SU-DHL-6 (cell line): Measurements from ENCODE around the gene PPIL6.

Experiments used
- EZH2phosphoT487 ChIP-seq: fragments of 200-600 bp; sonication (generic), shearing (Covaris generic); conservative IDR thresholded peaks from 2 replicates; pipeline ENCODE4 v1.6.1; 2018; ENCODE audit warnings: mild to moderate bottlenecking, antibody characterized with exemption, low read length, moderate library complexity, mixed read lengths
- TF ChIP-seq, protein P1 (sequence below): fragments of 200-600 bp; sonication (generic); IDR thresholded peaks from one replicate; pipeline ENCODE4 v1.5.1; 2017; ENCODE audit warnings: antibody characterized with exemption, mild to moderate bottlenecking, low read length, moderate library complexity; ENCODE audit not compliant: insufficient read depth, poor library complexity, severe bottlenecking

GRCh38 chr6:109473120-109473519 lies 32.7 kb upstream of the PPIL6 start:
- TF ChIP-seq, protein P1, sequence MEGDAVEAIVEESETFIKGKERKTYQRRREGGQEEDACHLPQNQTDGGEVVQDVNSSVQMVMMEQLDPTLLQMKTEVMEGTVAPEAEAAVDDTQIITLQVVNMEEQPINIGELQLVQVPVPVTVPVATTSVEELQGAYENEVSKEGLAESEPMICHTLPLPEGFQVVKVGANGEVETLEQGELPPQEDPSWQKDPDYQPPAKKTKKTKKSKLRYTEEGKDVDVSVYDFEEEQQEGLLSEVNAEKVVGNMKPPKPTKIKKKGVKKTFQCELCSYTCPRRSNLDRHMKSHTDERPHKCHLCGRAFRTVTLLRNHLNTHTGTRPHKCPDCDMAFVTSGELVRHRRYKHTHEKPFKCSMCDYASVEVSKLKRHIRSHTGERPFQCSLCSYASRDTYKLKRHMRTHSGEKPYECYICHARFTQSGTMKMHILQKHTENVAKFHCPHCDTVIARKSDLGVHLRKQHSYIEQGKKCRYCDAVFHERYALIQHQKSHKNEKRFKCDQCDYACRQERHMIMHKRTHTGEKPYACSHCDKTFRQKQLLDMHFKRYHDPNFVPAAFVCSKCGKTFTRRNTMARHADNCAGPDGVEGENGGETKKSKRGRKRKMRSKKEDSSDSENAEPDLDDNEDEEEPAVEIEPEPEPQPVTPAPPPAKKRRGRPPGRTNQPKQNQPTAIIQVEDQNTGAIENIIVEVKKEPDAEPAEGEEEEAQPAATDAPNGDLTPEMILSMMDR = no peak
- no peak for TF ChIP-seq EZH2phosphoT487
